DND-41 (cell line): ENCODE data around the gene PDE4D.

Experiments used
- ATAC-seq: fragments of 200-7000 bp; cut with Tn5 transposase; 3 replicates; pipeline ENCODE4 v1.9.1; 2021; ENCODE audit warnings: low read depth; ENCODE audit not compliant: insufficient read depth
- DNase-seq: peaks from one replicate; pipeline ENCODE4 v3.0.0-alpha.2; 2020
- H2AFZ ChIP-seq: 2 replicates; pipeline ENCODE4 v1.6.0; 2012; ENCODE audit warnings: low read depth, low read length
- H3K27ac ChIP-seq: 2 replicates; pipeline ENCODE4 v1.5.1; 2012; ENCODE audit warnings: low read length, inconsistent platforms
- H3K27me3 ChIP-seq: fragments of 200-600 bp; sonication (generic); 2 replicates; pipeline ENCODE4 v1.6.0; 2012; ENCODE audit warnings: low read length, mild to moderate bottlenecking, inconsistent platforms; ENCODE audit not compliant: insufficient read depth, poor library complexity
- H3K36me3 ChIP-seq: 2 replicates; pipeline ENCODE4 v1.5.1; 2012; ENCODE audit warnings: low read length, inconsistent platforms; ENCODE audit not compliant: insufficient read depth
- H3K4me1 ChIP-seq: 2 replicates; pipeline ENCODE4 v1.5.1; 2012; ENCODE audit warnings: mild to moderate bottlenecking, low read length; ENCODE audit not compliant: insufficient read depth
- H3K4me2 ChIP-seq: 2 replicates; pipeline ENCODE4 v1.6.0; 2012; ENCODE audit warnings: mild to moderate bottlenecking, moderate library complexity, low read length, inconsistent platforms; ENCODE audit not compliant: insufficient read depth
- H3K4me3 ChIP-seq, 2 experiments: fragments of 200-600 bp in 1 of 2; shearing (Covaris generic) in 1 of 2; 2 replicates each; pipeline ENCODE4 v1.5.1; 2012 to 2016; ENCODE audit warnings: inconsistent platforms in 2 of 2, low read length in 2 of 2, mild to moderate bottlenecking in 2 of 2, low read depth in 1 of 2, moderate library complexity in 1 of 2
- H3K79me2 ChIP-seq: 2 replicates; pipeline ENCODE4 v1.6.0; 2012; ENCODE audit warnings: low read length, inconsistent platforms; ENCODE audit not compliant: insufficient read depth
- H3K9ac ChIP-seq: 2 replicates; pipeline ENCODE4 v1.6.0; 2012; ENCODE audit warnings: low read depth, mild to moderate bottlenecking, inconsistent platforms, low read length, moderate library complexity
- H3K9me3 ChIP-seq: 2 replicates; pipeline ENCODE4 v1.5.1; 2012; ENCODE audit warnings: low read length, moderate library complexity, mild to moderate bottlenecking, inconsistent platforms; ENCODE audit not compliant: insufficient read depth, severe bottlenecking
- H4K20me1 ChIP-seq: 2 replicates; pipeline ENCODE4 v1.6.0; 2012; ENCODE audit warnings: low read length; ENCODE audit not compliant: insufficient read depth
- CTCF ChIP-seq: IDR thresholded peaks from 2 replicates; pipeline ENCODE4 v1.5.1; 2012; ENCODE audit warnings: borderline replicate concordance, low read length, moderate library complexity, mild to moderate bottlenecking; ENCODE audit not compliant: poor library complexity, severe bottlenecking; ENCODE audit errors: extremely low read depth
- EZH2 ChIP-seq: IDR thresholded peaks from 3 replicates; pipeline ENCODE4 v1.6.1; 2012; ENCODE audit warnings: borderline replicate concordance, low read depth, mild to moderate bottlenecking, moderate library complexity, low read length, inconsistent platforms; ENCODE audit not compliant: severe bottlenecking

PDE4D gene

GRCh38 chr5:59583151-59583809 is 310.2 kb downstream of the PDE4D start:
- H3K4me2 ChIP-seq = no peak overlapping the region
- H3K9me3 ChIP-seq = no peaks in the 10 kb centered on the region
- H3K36me3 ChIP-seq = no peaks in the 10 kb centered on the region
- H3K9ac ChIP-seq = no peak overlapping the region
- H3K4me1 ChIP-seq = no peaks in the 10 kb centered on the region
- no peaks in the 10 kb centered on the region for H4K20me1 ChIP-seq
- no peak overlapping the region for H2AFZ ChIP-seq
- ATAC-seq (no peak), DNase-seq (no peak)
- no peak overlapping the region for H3K4me3 ChIP-seq
- TF ChIP-seq CTCF (no peak), EZH2 (no peak)
- no peaks in the 10 kb centered on the region for H3K27me3 ChIP-seq
- H3K27ac ChIP-seq = no peak overlapping the region
- no peaks in the 10 kb centered on the region for H3K79me2 ChIP-seq

- no peaks in the 10 kb centered on the region for H3K79me2 ChIP-seq
- no peak overlapping the region for H3K9ac ChIP-seq
- no peak overlapping the region for H2AFZ ChIP-seq
- no peaks in the 10 kb centered on the region for H4K20me1 ChIP-seq
- H3K36me3 ChIP-seq = no peaks in the 10 kb centered on the region
- H3K27ac ChIP-seq = no peak overlapping the region
- H3K4me1 ChIP-seq = no peaks in the 10 kb centered on the region
- DNase-seq (no peak), ATAC-seq (no peak)
- H3K27me3 ChIP-seq = no peaks in the 10 kb centered on the region
- no peaks in the 10 kb centered on the region for H3K9me3 ChIP-seq
- H3K4me2 ChIP-seq = no peak overlapping the region
- TF ChIP-seq CTCF (no peak), EZH2 (no peak)
- H3K4me3 ChIP-seq = no peak overlapping the region
Measured at GRCh38 chr5:59582746-59583145, 310.8 kb downstream of the PDE4D start.

- no peak overlapping the region for H3K4me2 ChIP-seq
- H3K4me3 ChIP-seq = no peak overlapping the region
- H4K20me1 ChIP-seq = no peaks in the 10 kb centered on the region
- no peak overlapping the region for H3K27ac ChIP-seq
- H3K79me2 ChIP-seq = no peaks in the 10 kb centered on the region
- no peaks in the 10 kb centered on the region for H3K36me3 ChIP-seq
- DNase-seq (no peak), ATAC-seq (no peak)
- H3K27me3 ChIP-seq = no peaks in the 10 kb centered on the region
- H3K9me3 ChIP-seq = no peaks in the 10 kb centered on the region
- no peaks in the 10 kb centered on the region for H3K4me1 ChIP-seq
- no peak overlapping the region for H3K9ac ChIP-seq
- H2AFZ ChIP-seq = no peak overlapping the region
- TF ChIP-seq CTCF = no peak
- TF ChIP-seq EZH2 = no peak
Measured at GRCh38 chr5:59579824-59580167, 313.7 kb downstream of the PDE4D start.
